Stimulated activated memory B cell treated with anti-CD40 and anti-IgM and Interleukin-4, amounts not matched to agents 10 μg/mL and 1 μg/mL and 100 μg/mL, for 72 hours (primary cell): ENCODE data around the gene NAXD.
A peak's percentile ranks its signal among the peaks of the same experiment; 100 is the strongest.

Source experiments
- ATAC-seq: fragments of 150-1000 bp; cut with Tn5 transposase; 2 replicates; pipeline ENCODE4 v1.10.0; 2021
- H3K27ac Mint-ChIP-seq: one replicate; pipeline ENCODE4 v1.8.0; 2022; ENCODE audit warnings: mild to moderate bottlenecking, mixed read lengths
- H3K27me3 Mint-ChIP-seq: one replicate; pipeline ENCODE4 v1.8.0; 2022; ENCODE audit warnings: mixed read lengths
- H3K36me3 Mint-ChIP-seq: one replicate; pipeline ENCODE4 v1.8.0; 2022; ENCODE audit warnings: mixed read lengths
- H3K4me1 Mint-ChIP-seq: one replicate; pipeline ENCODE4 v1.8.0; 2022; ENCODE audit warnings: mixed read lengths
- H3K4me3 Mint-ChIP-seq: one replicate; pipeline ENCODE4 v1.8.0; 2022; ENCODE audit warnings: mild to moderate bottlenecking, moderate library complexity, mixed read lengths
- H3K9me3 Mint-ChIP-seq: one replicate; pipeline ENCODE4 v1.8.0; 2022; ENCODE audit warnings: mixed read lengths

NAXD gene

DNA sequence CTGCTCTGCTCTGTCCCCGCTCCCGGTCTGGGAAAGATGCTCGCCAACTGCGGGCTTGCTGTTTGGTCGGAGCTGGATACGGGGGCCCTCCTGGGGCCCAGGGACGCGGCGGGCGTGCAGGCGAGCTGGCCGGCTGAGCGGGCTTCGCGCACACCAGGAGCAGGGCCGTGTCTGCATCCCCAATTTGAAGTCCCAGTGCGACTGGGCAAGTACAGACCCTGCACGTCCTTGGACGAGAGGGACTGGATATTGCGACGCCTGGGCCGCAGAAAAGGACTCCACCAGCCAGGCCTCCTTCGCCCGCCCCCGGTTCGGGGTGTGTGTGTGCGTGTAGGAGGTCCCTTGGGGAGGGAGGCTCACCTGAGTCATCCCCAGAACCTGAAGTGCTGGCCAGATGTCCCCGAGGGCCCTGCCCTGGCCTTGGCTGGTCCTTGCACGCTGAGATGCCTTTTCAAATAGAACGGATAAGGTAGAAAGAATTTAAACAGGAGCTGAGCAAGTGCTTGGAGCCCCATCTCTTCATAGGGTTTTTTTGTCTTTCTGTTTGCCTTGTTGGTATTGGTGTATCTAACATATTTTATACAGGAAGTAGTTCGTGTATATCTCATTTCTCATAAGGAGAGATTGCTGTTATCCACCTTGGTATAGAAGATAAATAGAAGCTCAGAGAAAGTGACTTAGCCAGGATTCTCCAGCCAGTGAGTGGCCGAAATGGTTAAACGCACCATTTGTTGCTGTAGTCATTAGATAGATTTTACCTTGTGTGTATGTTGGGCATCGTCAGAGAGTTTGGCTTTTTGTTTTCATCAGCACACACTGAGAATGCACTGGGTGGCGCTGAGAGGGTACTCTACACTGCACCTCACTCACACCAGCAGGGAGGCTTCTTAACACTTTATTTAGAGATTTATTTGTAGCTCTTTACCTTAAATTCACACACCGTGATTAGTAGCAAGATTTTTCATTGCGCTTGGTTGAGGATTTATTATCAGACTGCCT is 1.1 kb downstream of the NAXD start:
- Mint-ChIP-seq H3K9me3 (peaks cover 2% of the 10 kb centered on the region), H3K36me3 (no peaks in the 10 kb centered on the region), H3K4me3 (peak overlapping the region; percentile 96), H3K4me1 (peaks cover 29% of the 10 kb centered on the region), H3K27ac (peak overlapping the region; percentile 94), H3K27me3 (no peaks in the 10 kb centered on the region)
- peak; percentile 87 for ATAC-seq

DNA sequence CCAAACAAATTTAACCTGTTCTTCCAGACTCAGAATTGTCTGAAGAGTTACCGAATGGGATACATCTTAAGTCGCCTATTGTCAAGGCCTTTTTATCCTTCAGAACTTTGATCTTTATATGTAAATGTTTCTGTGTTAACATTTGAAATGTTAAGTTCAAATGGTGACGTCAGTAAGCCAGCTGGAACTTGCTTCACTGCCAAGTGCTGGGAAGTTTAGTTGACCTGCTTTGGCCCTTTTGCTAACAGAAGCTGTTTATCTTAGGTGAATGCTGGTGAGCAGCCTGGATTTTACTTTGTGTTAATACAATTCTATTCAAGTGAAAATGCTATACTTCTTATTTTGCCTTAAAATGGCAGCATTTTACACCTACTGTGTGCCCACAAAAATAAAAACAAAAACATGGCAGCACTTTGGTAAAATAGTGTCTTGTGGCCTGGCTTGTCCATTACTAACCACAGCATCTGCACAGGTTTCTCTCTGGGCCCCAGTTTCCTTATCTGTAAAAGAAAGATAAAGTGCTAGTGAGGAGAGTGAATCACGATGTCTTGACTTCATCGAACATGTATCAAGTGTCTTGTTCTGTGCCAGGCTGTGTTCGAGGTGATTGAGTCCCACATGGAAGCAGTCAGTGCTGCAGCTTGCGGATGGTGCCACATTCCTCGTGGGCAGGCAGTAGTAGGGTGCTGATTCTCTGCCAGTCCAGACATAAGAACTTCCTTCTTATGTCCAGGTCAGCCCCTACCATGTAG is 2.2 kb downstream of the NAXD start:
- Mint-ChIP-seq H3K4me1 (peaks cover 24% of the 10 kb centered on the region), H3K9me3 (peaks cover 2% of the 10 kb centered on the region)

DNA sequence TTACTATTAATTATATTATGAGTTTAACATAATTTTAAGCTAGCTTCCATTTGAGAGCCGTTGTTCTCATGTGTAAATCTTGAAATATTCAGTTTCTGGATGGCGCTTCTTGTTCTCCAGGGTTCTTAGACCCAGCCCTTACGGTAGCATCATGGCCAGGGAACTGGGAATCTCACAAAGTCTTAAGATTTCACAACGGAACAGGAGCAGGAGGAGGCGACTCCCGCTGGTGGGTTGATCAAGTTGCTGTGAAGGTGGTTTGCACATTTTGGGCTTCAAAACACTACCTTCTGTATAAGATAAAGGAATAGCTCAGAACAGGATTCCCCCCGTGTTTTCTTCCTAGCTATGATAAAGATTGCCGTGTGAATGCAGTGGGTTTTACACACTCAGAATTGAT is 2.8 kb downstream of the NAXD start:
- Mint-ChIP-seq H3K27me3 (no peaks in the 10 kb centered on the region), H3K36me3 (no peaks in the 10 kb centered on the region), H3K27ac (no peak overlapping the region), H3K9me3 (peaks cover 2% of the 10 kb centered on the region), H3K4me3 (no peak overlapping the region), H3K4me1 (peaks cover 24% of the 10 kb centered on the region)
- no peak for ATAC-seq

More for the DNA sequence above, 2.2 kb downstream of the NAXD start:
- no peak for ATAC-seq
- Mint-ChIP-seq H3K27me3 (no peaks in the 10 kb centered on the region), H3K27ac (peak overlapping the region; percentile 94), H3K4me3 (no peak overlapping the region), H3K36me3 (no peaks in the 10 kb centered on the region)

DNA sequence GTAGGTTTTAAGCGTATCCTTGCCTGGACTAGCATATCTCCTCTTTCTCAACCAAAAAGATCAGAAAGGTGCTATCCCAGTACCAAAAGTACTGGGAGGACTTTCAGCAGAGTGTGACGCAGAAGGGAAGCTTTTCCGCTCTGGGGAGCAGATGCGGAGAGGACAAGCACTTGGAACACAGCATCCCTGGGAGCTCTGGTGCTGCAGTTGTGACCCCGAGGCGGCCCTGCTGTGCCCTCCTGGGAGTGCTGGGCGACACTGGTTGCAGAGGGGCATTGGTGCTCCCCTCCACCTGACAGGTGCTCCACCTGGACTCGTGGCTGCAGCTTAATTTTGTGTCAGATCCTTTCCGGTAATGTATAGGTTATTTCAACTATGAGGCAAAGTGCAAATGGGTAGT is 3.4 kb downstream of the NAXD start:
- ATAC-seq: no peak
- Mint-ChIP-seq H3K27ac (no peak overlapping the region), H3K27me3 (no peaks in the 10 kb centered on the region), H3K9me3 (no peaks in the 10 kb centered on the region), H3K36me3 (no peaks in the 10 kb centered on the region), H3K4me1 (peaks cover 24% of the 10 kb centered on the region), H3K4me3 (no peak overlapping the region)

DNA sequence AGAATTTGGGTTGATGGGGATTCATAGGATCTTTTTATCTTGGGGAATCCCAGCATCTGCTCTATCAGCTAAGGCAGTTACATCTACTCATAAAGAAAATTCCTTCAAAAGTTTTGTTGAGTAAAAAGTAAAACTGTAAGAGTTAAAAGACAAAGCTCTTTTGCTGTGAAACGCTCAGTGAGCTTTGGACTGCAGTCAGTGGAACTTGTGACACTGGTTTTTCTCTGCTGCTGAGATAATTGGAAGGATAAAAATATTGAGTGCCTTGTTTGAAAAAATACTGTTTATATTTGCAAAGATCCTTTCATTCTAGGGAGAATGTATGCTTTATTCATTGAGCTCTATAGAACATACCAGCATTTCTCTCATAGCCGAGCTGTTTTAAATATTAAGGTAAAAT is 5.3 kb downstream of the NAXD start:
- no peaks in the 10 kb centered on the region for H3K27me3 Mint-ChIP-seq
- H3K36me3 Mint-ChIP-seq: peaks cover 5% of the 10 kb centered on the region
- no peak overlapping the region for H3K27ac Mint-ChIP-seq
- H3K4me3 Mint-ChIP-seq: no peak overlapping the region
- H3K4me1 Mint-ChIP-seq: peaks cover 22% of the 10 kb centered on the region
- ATAC-seq: no peak
- no peaks in the 10 kb centered on the region for H3K9me3 Mint-ChIP-seq

DNA sequence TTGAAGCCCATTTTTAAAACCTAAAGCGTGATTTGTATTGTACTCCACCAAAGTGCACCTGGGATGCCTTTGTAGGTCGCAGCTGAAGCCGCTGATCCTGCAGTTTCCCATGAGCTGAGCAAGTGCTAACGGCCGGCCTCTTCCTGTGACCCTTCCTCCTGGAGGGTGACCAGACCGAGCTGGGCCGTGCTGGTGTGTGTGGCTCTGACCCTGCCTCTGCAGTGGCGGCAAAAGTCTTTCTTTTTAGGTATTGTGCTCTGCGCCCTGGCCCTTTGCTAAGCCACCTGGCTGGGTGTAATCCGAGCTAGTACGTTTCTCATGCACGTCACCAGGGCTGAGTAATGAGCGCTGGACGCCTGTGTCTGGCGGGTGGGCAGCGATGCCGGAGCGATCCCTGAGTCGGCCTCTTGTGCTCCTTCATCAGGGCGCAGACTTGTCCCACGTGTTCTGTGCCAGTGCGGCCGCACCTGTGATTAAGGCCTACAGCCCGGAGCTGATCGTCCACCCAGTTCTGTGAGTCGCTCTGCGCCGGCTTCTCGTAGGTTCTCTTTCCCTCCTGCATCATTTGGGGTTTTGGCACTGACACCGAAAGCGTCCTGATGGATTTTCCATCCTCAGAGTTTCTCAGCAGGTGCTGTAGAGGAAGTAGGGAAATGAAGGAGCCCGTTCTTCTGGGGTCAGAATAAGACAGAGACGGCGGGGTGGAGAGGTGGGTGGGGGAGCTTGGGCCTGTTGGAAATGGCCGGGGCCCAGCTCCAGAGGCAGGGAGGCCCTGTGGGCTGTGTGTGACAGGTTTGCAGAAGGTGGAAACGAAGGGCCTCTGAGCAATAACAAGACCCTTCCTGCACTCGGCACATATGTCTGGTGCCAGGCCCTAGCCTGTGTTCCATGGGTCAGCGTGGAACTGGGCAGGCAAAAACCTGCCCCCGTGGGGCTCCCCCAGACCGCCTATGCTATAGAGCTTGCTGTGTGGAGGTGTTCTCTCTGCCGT is 9.7 kb downstream of the NAXD start:
- Mint-ChIP-seq H3K27me3 (no peaks in the 10 kb centered on the region), H3K4me3 (no peak overlapping the region), H3K9me3 (no peaks in the 10 kb centered on the region), H3K27ac (peak overlapping the region; percentile 59), H3K36me3 (peaks cover 40% of the 10 kb centered on the region), H3K4me1 (peaks cover 25% of the 10 kb centered on the region)
- ATAC-seq: no peak

GRCh38 chr13:110625771-110626321 is 10.5 kb downstream of the NAXD start:
- H3K4me1 Mint-ChIP-seq: peaks cover 22% of the 10 kb centered on the region
- peak overlapping the region; percentile 59 for H3K27ac Mint-ChIP-seq
- ATAC-seq: no peak

GRCh38 chr13:110626521-110626920 is 11.2 kb downstream of the NAXD start:
- no peaks in the 10 kb centered on the region for H3K9me3 Mint-ChIP-seq
- H3K4me3 Mint-ChIP-seq: no peak overlapping the region
- H3K27me3 Mint-ChIP-seq: no peaks in the 10 kb centered on the region
- ATAC-seq: no peak
- peaks cover 40% of the 10 kb centered on the region for H3K36me3 Mint-ChIP-seq
- peaks cover 22% of the 10 kb centered on the region for H3K4me1 Mint-ChIP-seq
- H3K27ac Mint-ChIP-seq: no peak overlapping the region

More at GRCh38 chr13:110625771-110626321, 10.5 kb downstream of the NAXD start:
- H3K36me3 Mint-ChIP-seq: peaks cover 40% of the 10 kb centered on the region
- no peaks in the 10 kb centered on the region for H3K27me3 Mint-ChIP-seq
- no peaks in the 10 kb centered on the region for H3K9me3 Mint-ChIP-seq
- H3K4me3 Mint-ChIP-seq: no peak overlapping the region

GRCh38 chr13:110627351-110627750 is 12.0 kb downstream of the NAXD start:
- peaks cover 22% of the 10 kb centered on the region for H3K4me1 Mint-ChIP-seq
- no peak for ATAC-seq
- H3K27me3 Mint-ChIP-seq: no peaks in the 10 kb centered on the region
- no peak overlapping the region for H3K27ac Mint-ChIP-seq
- H3K9me3 Mint-ChIP-seq: no peaks in the 10 kb centered on the region
- no peak overlapping the region for H3K4me3 Mint-ChIP-seq
- peaks cover 46% of the 10 kb centered on the region for H3K36me3 Mint-ChIP-seq

DNA sequence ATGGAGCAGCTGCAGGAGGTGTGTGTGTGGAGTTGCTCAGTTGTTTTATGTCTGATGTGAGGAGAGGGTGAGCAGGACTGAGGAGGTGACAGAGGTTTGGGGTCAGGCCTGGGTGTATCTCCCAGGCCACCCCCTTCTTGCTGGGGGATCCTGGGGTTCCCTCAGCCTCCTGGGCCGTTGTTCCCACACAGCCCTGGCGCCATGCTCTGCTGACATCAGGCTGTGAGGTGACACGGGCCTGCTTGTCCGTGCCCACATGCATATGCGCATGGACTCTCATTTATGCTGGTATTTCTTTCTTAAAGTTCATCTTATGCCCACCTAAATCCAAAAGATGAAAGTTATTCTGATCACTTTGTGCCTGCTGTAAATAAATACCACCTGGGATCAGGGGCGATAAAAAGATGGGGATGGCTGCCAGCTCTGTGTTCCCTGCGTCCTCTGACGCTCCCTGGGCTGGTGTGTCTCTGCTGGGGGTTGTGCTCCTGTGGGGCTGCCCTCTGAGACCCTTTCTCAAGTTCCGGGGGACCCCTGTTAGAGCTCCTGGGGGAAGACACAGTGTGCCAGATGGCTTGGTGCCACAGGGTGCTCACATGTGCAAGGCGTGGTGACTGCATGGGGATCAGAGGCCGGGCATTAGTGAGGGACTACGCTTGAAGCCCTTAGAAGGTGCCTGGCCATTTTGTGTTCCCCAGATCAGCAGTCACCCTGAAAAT is 12.6 kb downstream of the NAXD start:
- Mint-ChIP-seq H3K9me3 (no peaks in the 10 kb centered on the region), H3K4me3 (no peak overlapping the region), H3K27ac (no peak overlapping the region), H3K36me3 (peaks cover 47% of the 10 kb centered on the region), H3K4me1 (peaks cover 22% of the 10 kb centered on the region), H3K27me3 (no peaks in the 10 kb centered on the region)
- no peak for ATAC-seq

DNA sequence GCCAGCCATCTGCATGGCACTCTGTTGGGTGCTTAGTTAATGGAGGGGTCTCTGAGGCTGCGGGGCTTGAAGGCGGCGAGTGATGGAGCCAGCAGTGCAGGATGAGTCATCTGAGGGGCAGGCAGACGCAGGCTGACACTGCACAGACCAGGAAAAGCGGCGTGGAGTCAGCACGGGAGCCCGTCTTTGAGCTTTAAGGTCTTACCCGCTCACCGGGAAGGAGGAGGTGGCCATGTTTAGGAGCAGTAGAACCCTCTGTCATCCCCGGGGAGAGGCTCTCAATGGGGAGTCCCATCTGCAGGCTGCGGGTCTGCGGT is 13.1 kb downstream of the NAXD start:
- Mint-ChIP-seq H3K4me1 (peaks cover 22% of the 10 kb centered on the region), H3K9me3 (no peaks in the 10 kb centered on the region), H3K4me3 (no peak overlapping the region), H3K27me3 (no peaks in the 10 kb centered on the region), H3K27ac (no peak overlapping the region), H3K36me3 (peaks cover 47% of the 10 kb centered on the region)
- ATAC-seq: no peak

- no peak overlapping the region for H3K27ac Mint-ChIP-seq
- H3K36me3 Mint-ChIP-seq: peaks cover 49% of the 10 kb centered on the region
- H3K4me1 Mint-ChIP-seq: peaks cover 22% of the 10 kb centered on the region
- H3K4me3 Mint-ChIP-seq: no peak overlapping the region
- ATAC-seq: no peak
- H3K9me3 Mint-ChIP-seq: no peaks in the 10 kb centered on the region
- H3K27me3 Mint-ChIP-seq: no peaks in the 10 kb centered on the region
Measured at GRCh38 chr13:110628952-110629701, 13.8 kb downstream of the NAXD start.

GRCh38 chr13:110629735-110630134 is 14.4 kb downstream of the NAXD start:
- Mint-ChIP-seq H3K4me3 (no peak overlapping the region), H3K9me3 (no peaks in the 10 kb centered on the region), H3K36me3 (peaks cover 54% of the 10 kb centered on the region), H3K27me3 (no peaks in the 10 kb centered on the region), H3K4me1 (peaks cover 22% of the 10 kb centered on the region), H3K27ac (no peak overlapping the region)
- ATAC-seq: no peak
